ENCODE data around the gene PPP4R3A. TPM values are rescaled to one million over a fixed set of nuclear protein-coding genes. Genes with fewer than 3 reads are reported as not detected.
A peak's percentile ranks its signal among the peaks of the same experiment; 100 is the strongest.

The PPP4R3A gene
- total and polyA plus RNA-seq, 2 of the 4 experiments (the other 2 are of a cell fraction): 28.2 to 28.9 TPM

DNA sequence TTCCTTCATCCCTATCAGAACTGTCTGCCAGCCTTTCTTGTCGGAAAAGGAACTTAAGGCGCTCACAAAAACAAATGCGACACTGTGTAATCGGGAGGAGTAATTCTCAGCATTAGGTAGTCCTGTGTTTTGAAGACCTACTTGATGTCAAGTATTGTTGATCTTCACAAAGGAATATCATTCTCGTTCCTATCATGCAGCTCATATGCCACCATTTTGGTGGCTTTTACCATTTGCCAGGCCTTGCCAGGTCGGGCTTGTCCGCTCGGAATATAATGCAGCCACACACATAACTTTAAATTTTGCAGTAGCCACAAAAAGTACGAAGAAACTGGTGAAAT, 903 bp upstream of the PPP4R3A start:
- Histone ChIP-seq H4K8ac (ENCODE audit: low read depth in 2 of 2, low read length in 2 of 2) (peak overlapping the region; percentile 96 to 100), H3K4me3 (ENCODE audit: insufficient read depth, low read depth, low read length) (peak overlapping the region; percentile 100), H3K9me1 (ENCODE audit: insufficient read depth, low read length) (peaks cover 6% of the 10 kb centered on the region; the same call in 1 of the 2 replicates), H3K36me3 (ENCODE audit: control insufficient read depth, insufficient read depth, low read length) (peaks cover 3% of the 10 kb centered on the region; the same call in 1 of the 2 replicates), H3K79me1 (ENCODE audit: low read depth in 1 of 2, low read length in 2 of 2) (0 out of 4 replicates have a peak, but pooled peaks cover 0 to 5% of the 10 kb centered on the region in 2 experiments), H3K4me1 (ENCODE audit: control insufficient read depth, insufficient read depth, low read length) (peaks cover 3% of the 10 kb centered on the region; the same call in 1 of the 2 replicates), H2BK120ac (ENCODE audit: low read depth, low read length) (peak overlapping the region; percentile 39; the same call in 1 of the 2 replicates), H3K18ac (ENCODE audit: low read depth, low read length) (peak overlapping the region; percentile 42; the same call in 1 of the 2 replicates), H3K14ac (replicated peaks; ENCODE audit: low read depth, low read length) (peak overlapping the region; percentile 81), H3K27ac (ENCODE audit: insufficient read depth, low read length) (peak overlapping the region; percentile 89), H3K23ac (ENCODE audit: low read depth, low read length) (peak overlapping the region; percentile 97), H2AK5ac (ENCODE audit: low read depth, low read length) (peak overlapping the region; percentile 44), H2BK15ac (ENCODE audit: low read depth, low read length) (peak overlapping the region; percentile 34; the same call in 1 of the 3 replicates), H2BK20ac (ENCODE audit: low read depth, low read length) (no peak overlapping the region), H4K5ac (ENCODE audit: low read depth, low read length) (peak overlapping the region; percentile 94), H4K91ac (ENCODE audit: insufficient read depth, low read depth, low read length) (peak overlapping the region; percentile 88), H2AK9ac (replicated peaks; ENCODE audit: low read depth, low read length, poor library complexity) (peak overlapping the region; percentile 98), H2AFZ (replicated peaks; ENCODE audit: low read length, poor library complexity) (peak overlapping the region; percentile 98), H2BK5ac (ENCODE audit: low read depth, low read length, poor library complexity, severe bottlenecking) (peak overlapping the region; percentile 82), H3K9ac (ENCODE audit: low read depth, low read length) (peak overlapping the region; percentile 91), H3K56ac (ENCODE audit: extremely low read depth, insufficient read depth, low read length) (peak overlapping the region; percentile 83), H3K9me3 (ENCODE audit: control insufficient read depth, insufficient read depth, low read length) (no peaks in the 10 kb centered on the region), H3K27me3 (ENCODE audit: control insufficient read depth, insufficient read depth, low read length) (peaks cover under 1% of the 10 kb centered on the region; the same call in 1 of the 2 replicates), H3K4me2 (ENCODE audit: low read depth, low read length) (peak overlapping the region; percentile 85), H4K20me1 (ENCODE audit: insufficient read depth, low read length) (peaks cover 30% of the 10 kb centered on the region), H3K4ac (ENCODE audit: low read depth, low read length) (peak overlapping the region; percentile 89)
- intact Hi-C loops (cut with micrococcal nuclease): loop anchor here (5.0 kb wide), 2 partner anchors 436 to 486 kb away; partner anchors contain the start of gene FBLN5
- ChIA-PET CTCF (interaction anchor here (0.6 kb wide), 1 partner anchor 257 kb away, joined by 3 read pairs; no protein-coding TSS in a partner anchor), POLR2A (ENCODE audit: unreplicated experiment) (no interaction called here)
- no CpG with 5 or more reads among the region's 9 CpGs for WGBS, 2 experiments (ENCODE audit: extremely low coverage in 2 of 2, insufficient read length in 1 of 2)
- peak; percentile 23 for DNase-seq
- no peak for ATAC-seq (ENCODE audit: low read depth)
- BruUV-seq (replicated peaks): no TSS peak
- TF ChIP-seq BHLHE40 (IDR thresholded peaks at IDR 0.05; ENCODE audit: low read depth, low read length): no peak
- no peak for TF ChIP-seq MAZ (IDR thresholded peaks at IDR 0.05; ENCODE audit: borderline replicate concordance, low read depth, low read length)
- TF ChIP-seq MAFK (IDR thresholded peaks at IDR 0.05; ENCODE audit: low read depth, low read length): no peak
- TF ChIP-seq, protein P1, sequence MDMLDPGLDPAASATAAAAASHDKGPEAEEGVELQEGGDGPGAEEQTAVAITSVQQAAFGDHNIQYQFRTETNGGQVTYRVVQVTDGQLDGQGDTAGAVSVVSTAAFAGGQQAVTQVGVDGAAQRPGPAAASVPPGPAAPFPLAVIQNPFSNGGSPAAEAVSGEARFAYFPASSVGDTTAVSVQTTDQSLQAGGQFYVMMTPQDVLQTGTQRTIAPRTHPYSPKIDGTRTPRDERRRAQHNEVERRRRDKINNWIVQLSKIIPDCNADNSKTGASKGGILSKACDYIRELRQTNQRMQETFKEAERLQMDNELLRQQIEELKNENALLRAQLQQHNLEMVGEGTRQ (IDR thresholded peaks at IDR 0.05; ENCODE audit: low read depth, low read length): no peak
- TF ChIP-seq RCOR1 (IDR thresholded peaks at IDR 0.05; ENCODE audit: insufficient replicate concordance, low read length): no peak
- no peak for TF ChIP-seq SMC3 (IDR thresholded peaks at IDR 0.05; ENCODE audit: low read depth, low read length)
- no peak for TF ChIP-seq CHD1 (IDR thresholded peaks at IDR 0.05; ENCODE audit: low read depth, low read length)
- TF ChIP-seq, protein P2, sequence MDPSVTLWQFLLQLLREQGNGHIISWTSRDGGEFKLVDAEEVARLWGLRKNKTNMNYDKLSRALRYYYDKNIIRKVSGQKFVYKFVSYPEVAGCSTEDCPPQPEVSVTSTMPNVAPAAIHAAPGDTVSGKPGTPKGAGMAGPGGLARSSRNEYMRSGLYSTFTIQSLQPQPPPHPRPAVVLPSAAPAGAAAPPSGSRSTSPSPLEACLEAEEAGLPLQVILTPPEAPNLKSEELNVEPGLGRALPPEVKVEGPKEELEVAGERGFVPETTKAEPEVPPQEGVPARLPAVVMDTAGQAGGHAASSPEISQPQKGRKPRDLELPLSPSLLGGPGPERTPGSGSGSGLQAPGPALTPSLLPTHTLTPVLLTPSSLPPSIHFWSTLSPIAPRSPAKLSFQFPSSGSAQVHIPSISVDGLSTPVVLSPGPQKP (IDR thresholded peaks at IDR 0.05; ENCODE audit: borderline replicate concordance, low read depth, low read length): no peak
- no peak for TF ChIP-seq MXI1 (IDR thresholded peaks at IDR 0.05; ENCODE audit: borderline replicate concordance, low read depth, low read length)
- in situ Hi-C loops (cut with MboI; ENCODE audit: low sequenced_read_pairs): loop anchor here (25.0 kb wide), 1 partner anchor 1801 kb away; no protein-coding TSS in a partner anchor
- dilution Hi-C loops (cut with HindIII; ENCODE audit: low sequenced_read_pairs, unreplicated experiment): no loop called here

All from IMR-90 (cell line).